NCI-H1436 (cell line): ENCODE measurements around the gene HLF.
"Not testable (repeated sequence)": the region's sequence is repeated elsewhere in the genome, so short reads cannot be mapped to it uniquely, and the experiment has no call there.

ENCODE experiments used
- DNase-seq: peaks from one replicate; lab custom pipeline; 2025; lab: John Stamatoyannopoulos, UW

Gene HLF

GRCh38 chr17:55327225-55328088 lies 62.7 kb downstream of the HLF start:
- DNase-seq = no peak

GRCh38 chr17:55328514-55328913 lies 63.8 kb downstream of the HLF start:
- DNase-seq = not testable (repeated sequence)

- DNase-seq = no peak
Observed at GRCh38 chr17:55330344-55330933, 65.7 kb downstream of the HLF start.

GRCh38 chr17:55332296-55333041 lies 67.7 kb downstream of the HLF start:
- no peak for DNase-seq

- DNase-seq = no peak
Observed at GRCh38 chr17:55334285-55334684, 69.5 kb downstream of the HLF start.

- DNase-seq = no peak
Observed at GRCh38 chr17:55334881-55335540, 70.3 kb downstream of the HLF start.

- no peak for DNase-seq
Observed at GRCh38 chr17:55335625-55336024, 70.9 kb downstream of the HLF start.

GRCh38 chr17:55336426-55336825 lies 71.7 kb downstream of the HLF start:
- DNase-seq = no peak

GRCh38 chr17:55340176-55340575 lies 75.4 kb downstream of the HLF start:
- DNase-seq = no peak

- no peak for DNase-seq
Observed at GRCh38 chr17:55340686-55341085, 75.9 kb downstream of the HLF start.

GRCh38 chr17:55341432-55341831 lies 76.7 kb downstream of the HLF start:
- DNase-seq = no peak

- DNase-seq = no peak
Observed at GRCh38 chr17:55342800-55343585, 78.2 kb downstream of the HLF start.

GRCh38 chr17:55343900-55344513 lies 79.2 kb downstream of the HLF start:
- no peak for DNase-seq

- no peak for DNase-seq
Observed at GRCh38 chr17:55344514-55344997, 79.8 kb downstream of the HLF start.

- DNase-seq = no peak
Observed at GRCh38 chr17:55345132-55345531, 80.4 kb downstream of the HLF start.

- no peak for DNase-seq
Observed at GRCh38 chr17:55346658-55347057, 81.9 kb downstream of the HLF start.

- no peak for DNase-seq
Observed at GRCh38 chr17:55347341-55347740, 82.6 kb downstream of the HLF start.

- peak; percentile 56 for DNase-seq
Observed at GRCh38 chr17:55348749-55349354, 84.1 kb downstream of the HLF start.

GRCh38 chr17:55350825-55351205 lies 86.1 kb downstream of the HLF start:
- no peak for DNase-seq

- DNase-seq = no peak
Observed at GRCh38 chr17:55351226-55351625, 86.5 kb downstream of the HLF start.

GRCh38 chr17:55354010-55354409 lies 89.2 kb downstream of the HLF start:
- DNase-seq = no peak
